GM21619 (cell line): ENCODE measurements around the gene TMEM175.
"Not testable (repeated sequence)": the region's sequence is repeated elsewhere in the genome, so short reads cannot be mapped to it uniquely, and the experiment has no call there.

Experiments used
- ATAC-seq: cut with Tn5 transposase; IDR thresholded peaks from one replicate; pipeline ENCODE4 v1.9.1; 2021; ENCODE audit not compliant: unreplicated experiment

The TMEM175 gene

DNA sequence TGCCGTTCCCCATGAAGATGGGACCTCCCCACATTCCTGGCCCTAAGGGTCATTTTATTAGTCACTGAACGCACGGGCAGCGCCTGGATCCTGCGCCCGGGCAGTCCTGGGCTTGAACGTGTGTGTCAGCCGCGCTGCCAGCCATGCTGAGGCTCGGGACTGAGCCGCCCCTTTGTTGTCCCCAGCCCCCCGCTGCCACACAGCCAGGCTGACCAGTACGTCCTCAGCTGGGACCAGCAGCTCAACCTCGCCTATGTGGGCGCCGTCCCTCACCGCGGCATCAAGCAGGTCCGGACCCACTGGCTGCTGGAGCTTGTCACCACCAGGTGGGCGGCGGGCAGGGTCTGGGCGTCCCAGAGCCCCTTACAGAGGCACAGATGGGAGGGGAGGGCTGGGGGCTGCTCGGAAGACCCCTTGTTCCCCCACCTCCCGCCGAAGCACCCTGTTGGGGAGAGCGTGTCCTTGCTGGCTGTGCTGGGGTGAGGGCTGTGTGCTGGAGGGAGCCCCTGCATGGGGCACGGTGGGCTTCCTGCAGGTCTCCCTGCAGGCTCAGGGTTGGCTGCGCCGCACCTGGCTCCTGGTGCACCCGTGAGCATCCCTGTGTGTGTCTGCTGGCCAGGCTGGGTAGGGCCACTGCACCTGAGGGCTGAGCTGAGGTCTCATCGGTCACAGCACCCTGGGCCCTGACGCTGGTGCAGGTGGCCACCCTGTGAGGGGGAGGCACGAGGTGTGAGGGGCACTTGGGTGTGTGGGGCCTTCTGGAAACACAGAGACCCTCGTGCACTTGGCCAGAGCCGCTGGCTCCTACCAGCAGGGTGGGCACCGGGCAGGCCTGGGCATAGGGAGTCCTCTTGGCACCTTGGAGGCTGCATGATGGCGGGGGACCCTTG, 55.6 kb downstream of the TMEM175 start:
- ATAC-seq, result no peak

DNA sequence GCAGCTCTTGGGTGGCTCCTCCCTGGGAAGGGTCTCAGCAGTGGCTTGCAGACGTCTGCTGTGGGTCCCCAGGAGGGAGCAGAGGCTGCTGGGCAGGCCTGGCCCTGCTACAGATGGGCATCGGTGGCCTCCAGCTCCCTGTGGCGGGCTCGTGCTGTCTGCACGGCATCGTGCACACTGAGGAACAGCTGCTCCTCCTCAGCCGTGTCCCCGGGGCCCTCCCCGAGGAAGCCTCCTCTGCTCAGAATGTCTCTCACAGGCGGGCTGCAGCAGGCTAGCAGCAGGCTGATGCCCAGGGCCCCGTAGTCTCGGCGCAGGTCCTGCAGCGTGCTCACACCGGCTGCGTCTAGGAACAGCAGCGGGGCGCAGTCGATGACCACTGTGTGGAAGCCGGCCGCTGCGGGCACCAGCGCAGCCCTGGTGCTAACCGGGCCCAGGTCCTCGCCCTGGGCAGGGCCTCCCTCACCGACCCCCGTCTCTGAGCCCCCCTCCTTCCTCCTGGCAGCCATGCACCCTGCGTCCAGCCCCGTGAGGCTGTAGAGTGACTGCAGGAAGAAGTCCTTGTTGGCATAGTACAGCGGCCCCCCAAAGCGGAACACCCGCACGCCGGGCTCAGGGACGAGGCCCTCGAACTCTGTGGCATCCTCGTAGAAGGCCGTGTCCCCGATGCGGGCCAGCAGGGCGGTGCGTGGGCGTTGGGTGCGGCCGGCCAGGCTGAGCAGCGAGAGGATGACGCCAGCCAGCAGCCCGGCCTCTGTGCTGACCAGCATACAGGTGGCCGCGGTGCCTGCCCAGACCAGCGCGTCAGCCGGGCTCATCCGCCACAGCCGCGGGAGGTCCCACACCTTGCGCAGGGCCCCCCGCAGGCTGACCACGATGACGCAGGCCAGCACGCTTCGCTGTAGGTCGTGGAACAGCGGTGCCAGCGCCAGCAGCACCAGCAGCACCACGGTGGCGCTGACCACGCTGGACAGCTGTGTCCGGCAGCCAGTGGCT, 56.8 kb downstream of the TMEM175 start:
- no peak for ATAC-seq

DNA sequence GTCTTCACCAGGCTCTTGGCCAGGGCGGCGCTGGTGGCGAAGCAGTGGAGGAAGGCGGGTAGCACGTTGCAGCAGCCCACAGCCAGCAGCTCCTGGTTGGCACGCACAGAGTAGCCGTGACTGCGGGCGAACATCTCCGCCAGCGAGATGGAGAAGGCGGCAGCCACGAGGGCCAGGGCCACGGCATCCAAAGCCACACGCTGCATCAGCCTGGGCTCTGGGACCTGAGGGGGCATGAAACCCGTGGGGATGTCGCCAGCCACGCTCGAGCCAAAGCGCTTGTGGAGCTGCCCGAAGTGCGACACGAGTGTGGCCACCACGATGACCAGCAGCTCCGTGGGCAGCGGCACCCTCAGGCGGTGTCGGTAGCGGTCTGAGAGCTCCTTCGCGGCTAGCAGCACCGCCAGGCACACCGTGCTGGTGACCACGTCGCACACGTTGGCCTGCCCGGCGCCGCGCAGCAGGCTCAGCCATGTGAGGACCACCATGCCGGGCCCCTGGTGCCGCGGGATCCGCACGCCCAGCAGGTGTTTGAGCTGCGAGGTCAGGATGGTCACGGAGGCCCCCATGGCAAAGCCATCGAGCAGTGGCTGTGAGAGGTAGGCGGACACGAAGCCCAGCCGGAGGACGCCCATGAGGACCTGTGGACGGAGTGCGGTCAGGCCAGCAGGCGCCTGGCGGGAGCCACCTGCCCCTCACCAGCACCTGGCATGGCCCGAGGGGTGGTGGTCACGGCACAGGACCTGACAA, 57.6 kb downstream of the TMEM175 start:
- no peak for ATAC-seq

DNA sequence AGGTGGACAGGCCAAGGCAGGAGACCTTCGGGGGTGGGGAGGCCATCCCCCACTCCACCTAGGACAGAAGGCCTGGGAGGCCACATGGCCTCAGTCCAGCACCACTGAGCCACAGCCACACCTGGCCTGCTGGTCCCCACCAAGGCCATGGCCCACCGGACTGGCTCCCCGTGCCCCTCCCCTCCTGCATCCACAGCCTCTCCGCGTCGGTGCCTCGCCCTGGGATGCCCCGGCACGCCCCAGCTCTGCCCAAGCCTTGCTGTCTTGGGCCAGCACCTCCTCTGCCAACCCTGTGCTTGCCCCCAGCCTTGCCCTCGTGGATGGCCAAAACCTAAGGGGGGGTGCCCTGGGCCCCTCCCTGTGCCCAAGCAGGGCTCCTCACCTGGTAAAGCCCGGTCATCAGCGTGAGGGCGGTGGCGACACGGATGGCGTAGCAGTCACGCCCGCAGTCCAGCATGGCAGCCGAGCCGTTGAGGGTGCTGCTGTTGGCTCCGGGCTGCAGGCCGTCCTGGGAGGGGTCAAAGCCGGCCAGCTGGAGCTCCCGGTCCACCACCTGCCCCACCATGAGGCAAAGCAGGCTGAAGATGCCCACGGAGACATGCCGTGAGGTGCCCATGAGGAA, 58.6 kb downstream of the TMEM175 start:
- no peak for ATAC-seq

DNA sequence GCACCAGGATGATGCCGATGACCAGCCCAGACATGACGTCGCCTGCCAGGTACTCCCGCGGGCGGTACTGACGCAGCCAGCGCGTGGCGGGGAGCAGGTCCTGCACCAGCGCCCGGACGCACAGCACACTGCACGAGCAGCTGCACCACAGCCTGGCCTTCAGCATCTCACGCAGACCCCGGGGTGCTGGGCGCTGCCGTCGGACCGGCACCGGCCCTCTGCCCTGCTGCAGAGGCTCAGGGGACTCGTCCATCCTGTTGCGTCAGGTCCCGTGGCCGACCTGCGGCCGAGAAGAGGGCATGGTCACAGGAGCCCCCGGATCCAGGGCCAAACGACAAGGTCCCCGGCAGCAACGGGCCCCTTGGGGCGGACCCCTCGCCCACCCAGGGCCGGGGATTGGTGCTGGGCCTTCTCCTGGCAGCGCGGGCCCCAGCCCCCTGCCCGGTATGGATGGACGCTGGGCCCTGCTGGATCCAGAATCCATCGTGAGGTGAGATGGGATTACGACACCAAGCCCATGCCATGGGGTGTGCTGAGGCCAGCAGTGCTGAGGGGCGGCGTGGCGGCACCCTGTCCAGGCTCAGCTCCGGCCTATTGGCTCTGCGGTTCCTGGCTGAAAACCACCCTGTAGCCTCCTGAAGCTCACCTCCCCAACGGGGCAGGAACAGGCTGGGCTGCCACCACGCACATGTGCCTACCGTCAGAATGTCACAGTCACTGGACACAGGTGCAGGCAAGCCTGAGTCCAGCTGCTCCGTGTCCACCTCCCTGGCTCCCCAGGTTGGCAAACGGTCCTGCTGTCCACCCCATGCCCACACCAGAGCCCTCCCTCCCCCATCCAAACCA, 59.4 kb downstream of the TMEM175 start:
- ATAC-seq, result no peak

DNA sequence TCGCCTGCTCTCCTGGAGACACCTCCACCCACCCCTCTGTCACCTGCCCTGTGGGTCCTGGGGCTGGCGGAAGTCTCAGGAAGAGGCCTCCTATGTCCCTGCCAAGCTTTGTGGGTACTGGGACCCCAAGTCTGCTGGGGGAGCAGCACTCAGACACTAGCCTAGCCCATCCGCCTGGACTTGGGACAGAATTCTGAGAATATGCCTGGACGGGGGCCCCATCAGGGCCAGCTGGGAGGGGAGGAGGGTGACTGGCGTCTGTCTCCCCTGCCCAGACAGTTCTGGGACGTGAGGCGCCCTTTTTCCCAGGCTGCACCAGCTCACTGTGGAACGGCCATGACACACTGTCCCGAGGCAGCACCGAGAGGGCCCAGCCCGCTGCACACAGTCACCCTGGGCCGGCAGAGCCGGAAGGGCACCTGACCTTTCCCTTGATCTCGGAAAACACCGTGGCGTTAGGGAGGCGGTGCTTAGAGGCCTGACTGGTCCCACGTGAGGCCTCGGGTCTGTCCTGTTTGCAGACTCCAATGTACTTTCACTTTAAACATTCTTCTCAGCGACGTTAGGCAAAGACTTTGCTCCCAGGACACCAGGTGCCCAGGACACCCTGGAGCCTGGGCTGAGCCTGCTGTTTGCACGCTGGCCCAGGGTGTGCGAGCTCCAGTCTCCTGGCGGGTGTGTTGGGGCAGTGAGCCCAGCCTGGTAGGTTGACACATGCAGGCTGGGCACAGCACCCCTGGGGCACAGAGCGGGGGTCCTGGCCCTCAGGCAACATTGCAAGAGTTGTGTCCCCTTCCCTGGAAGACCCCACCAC, 60.2 kb downstream of the TMEM175 start:
- no peak for ATAC-seq

DNA sequence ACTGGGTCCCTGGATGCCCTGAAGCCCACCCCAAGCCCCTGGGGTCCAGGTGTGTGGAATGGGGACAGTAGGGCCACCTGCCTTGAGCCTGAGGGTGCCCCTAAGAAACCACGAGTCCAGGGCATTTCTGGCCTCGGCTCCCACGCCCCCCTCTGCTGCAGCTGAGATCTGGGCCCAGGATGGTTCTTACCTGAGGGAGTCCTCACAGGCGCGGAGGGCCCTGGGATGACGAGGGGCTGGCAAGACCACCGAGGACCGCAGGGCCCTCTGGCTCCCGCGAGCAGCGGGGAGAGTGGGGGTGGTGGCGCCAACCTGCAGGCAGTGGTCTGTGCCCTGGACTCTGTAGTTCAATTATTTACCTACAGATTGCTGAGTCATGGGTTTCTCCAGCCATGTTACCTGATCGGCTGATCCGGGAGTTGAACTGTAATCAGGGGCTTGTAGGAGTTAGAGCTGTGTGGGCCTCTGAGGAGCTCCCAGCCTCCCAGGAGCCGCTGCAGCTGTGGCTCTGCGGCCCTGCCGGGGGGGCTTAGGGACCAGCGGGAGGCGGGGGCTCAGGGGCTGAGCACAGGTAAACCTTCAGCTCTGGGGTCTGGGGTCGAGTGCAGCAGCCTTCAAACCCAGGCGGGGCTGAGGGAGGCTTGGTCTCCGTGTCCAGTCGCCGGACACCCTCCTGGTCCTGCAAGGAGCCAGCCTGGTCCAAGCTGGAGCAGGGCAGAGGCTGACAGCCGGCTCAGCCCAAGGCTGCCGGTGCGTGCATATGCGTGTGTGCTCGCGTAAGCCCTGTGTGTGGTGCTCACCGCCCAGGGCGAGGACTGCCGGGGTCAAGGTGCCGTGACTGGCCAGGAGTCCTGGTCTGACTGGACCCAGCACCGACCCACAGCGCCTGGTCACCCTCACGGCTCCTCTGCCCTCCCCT, 61.1 kb downstream of the TMEM175 start, which contains the start of gene SLC26A1:
SLC26A1 (minus strand) TSS at position 294 of the 919 bp plus-strand sequence. CDS start 1,701 bp downstream, outside the sequence.
- no peak for ATAC-seq

DNA sequence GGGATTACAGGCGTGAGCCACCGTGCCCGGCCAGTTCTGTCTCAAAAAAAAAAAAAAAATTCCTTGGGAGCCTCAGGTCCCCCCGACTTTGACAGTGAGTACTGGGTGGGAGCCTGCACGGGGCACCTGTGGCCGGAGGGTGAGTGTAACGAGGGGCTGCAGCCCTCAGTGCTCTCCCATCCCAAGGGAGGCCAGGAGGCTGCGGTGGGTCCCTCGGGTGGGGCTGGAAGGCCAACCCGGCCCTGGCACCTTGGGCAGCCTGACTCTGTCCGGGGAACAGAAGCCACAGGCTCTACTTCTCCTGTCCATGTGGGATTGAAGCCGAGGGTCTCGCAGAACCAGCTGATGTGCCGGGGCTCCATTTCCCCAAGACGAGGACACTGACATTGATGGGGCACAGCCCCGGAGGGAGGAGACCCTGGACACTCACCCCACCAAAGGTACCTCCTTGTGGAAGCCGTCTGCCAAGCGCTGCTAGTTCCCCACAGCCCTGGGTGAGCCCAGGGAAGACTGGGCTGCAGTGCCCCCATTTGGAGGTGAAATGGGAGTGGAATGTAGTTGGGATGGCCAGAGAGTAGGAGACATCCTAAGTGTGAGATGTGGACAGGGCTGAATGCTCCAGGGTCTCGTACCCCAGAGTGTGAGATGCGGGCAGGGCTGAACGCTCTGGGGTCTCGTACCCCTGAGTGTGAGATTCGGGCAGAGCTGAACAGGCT, 63.2 kb downstream of the TMEM175 start:
- no peak for ATAC-seq

DNA sequence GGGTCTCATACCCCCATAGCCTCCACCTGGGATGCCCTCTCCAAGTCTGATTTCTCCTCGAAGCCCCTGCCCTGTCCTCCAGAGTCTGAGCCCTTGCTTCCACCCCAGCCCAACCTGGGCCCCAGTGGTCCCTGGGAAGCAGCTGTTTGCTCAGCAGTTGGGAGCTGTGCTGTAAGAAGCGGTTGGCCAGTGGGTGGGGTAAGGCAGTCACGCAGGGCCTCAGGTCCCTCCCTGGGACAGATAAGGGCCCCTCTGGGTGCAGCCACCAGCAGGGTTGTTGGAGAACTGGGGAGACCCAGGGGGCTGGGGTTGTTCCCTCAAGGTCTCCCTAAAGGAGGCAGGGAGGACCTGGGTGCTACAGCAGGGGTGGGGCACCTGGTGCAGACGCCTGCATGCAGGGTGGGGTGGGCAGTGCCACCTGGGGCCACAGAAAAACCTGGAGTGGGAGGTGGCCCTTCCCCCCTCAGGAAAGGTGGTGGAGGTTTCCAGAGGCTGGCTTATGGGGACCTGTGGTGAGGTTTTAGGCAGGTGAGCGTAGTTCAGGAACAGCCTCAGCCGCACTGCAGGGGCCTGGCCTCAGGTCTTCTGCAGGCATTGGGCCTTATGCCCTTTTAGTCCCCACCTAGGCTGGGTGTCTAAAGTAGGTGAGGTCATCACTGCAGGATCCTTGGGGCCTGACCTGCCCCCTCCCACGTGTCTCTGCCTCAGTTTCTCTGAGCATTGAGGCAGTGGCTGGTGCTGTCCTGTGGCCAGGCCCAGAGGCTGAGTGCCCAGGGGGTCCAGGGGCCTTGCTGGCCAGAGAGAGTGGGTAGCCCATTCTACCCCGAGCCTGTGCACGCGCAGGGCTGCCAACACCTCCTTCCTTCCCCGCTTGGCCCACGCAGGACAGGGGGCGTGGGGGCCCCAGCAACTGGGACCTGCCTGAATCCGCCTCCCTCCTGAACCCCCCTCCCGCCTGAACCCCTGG, 64.1 kb downstream of the TMEM175 start:
- no peak for ATAC-seq

DNA sequence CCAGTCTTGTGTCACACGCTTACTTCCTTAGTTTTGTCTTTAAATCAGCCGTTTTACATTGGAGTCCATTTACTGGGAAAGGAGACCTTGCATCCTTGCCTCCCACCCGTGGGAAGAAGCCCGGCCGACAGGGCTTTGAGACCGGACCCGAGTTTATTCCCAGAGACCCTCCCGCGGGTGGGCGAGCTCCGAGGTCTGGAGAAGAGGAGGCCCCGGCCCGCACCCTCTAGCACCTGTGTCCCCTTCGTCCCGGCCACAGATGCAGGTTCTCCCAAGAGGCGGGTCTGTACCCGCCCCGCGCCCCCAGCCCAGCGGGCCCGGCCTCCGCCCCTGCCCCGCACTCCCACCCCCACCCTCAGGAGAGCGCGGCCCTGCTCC, 64.7 kb downstream of the TMEM175 start:
- ATAC-seq, result no peak

DNA sequence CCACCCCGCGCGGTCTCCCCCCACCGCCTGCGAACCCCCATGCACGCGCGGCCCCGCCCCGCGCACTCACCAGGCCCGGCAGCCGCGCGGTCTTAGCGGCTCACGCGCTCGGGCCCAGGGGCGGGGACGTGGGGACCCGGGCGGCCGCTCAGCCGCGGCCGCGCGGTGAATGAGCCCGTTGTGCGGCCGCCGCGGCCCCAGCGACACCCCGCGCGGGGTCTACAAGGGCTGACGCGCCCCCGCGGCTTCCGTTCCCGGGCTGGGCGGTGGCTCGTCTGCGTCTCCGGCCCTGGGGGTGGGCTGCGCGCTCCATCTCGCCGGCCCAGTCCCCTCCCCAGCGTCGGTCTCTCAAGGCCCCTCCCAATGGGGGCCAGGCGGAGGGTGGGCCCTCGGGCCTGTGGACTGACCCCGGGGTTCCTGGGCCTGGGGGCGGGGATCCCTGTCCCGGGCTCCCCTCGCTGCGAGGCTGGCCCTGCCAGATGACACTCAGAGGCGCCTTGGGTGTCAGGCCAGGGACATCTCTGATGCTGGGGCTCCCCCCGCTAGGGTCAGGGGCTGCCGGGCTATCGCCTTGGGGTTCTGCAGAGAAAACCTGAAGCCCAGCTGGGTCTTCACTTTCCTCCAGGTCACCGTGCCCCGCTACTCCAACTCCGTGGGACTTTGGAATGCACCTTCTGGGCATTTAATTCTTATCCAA, 65.3 kb downstream of the TMEM175 start:
- ATAC-seq, result no peak

DNA sequence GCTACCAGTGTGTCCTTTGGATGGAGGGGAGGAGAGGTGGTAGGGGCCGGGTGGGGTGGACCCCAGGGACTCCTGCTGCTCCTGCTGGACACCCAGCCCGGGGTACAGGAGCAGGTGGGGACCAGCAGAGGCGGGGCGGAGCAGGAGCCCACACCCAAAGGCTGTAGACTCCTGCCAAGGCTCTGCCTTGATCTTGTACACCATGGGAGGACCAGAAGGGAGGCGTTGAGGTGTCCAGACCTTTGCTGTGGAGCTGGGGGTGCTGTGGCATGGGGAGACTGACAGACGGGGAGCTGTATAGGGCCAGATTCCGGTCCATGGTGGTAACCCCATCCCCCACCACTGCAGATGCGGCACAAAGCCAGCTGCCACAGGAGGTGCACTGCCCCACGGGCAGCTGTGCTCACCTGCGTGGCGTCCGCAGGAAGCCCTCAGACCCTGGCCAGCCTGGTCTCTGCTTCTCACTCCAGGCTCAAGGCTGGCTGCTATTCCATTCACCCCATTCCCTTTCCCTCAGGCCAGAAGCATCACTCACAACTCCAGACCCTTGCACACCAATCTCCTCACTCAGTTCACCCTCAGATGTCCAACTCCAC, 65.9 kb downstream of the TMEM175 start:
- ATAC-seq, result no peak

DNA sequence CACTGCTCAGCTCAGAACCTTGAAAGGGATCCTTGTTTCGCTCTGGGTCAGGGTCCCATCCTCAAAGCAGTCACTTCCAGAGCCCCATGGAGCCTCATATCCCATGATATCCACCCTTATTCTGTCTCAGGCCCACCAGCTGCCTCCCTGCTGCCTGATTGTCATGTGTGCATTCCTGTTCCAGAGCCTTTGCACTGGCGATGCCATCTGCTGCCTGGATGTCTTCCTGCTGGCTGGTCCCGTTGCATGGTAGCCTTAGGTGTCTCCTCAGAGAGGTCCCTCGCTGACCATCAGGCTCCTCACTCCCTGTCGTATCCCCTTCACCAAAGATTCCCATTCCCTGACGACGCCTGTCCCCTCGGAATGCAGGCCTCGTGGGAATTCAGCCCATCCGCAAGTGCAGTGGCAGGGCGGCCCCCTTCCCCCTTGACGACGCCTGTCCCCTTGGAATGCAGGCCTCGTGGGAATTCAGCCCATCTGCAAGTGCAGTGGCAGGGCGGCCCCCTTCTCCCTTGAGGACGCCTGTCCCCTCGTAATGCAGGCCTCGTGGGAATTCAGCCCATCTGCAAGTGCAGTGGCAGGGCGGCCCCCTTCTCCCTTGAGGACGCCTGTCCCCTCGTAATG, 67.1 kb downstream of the TMEM175 start:
- not testable (repeated sequence) for ATAC-seq

DNA sequence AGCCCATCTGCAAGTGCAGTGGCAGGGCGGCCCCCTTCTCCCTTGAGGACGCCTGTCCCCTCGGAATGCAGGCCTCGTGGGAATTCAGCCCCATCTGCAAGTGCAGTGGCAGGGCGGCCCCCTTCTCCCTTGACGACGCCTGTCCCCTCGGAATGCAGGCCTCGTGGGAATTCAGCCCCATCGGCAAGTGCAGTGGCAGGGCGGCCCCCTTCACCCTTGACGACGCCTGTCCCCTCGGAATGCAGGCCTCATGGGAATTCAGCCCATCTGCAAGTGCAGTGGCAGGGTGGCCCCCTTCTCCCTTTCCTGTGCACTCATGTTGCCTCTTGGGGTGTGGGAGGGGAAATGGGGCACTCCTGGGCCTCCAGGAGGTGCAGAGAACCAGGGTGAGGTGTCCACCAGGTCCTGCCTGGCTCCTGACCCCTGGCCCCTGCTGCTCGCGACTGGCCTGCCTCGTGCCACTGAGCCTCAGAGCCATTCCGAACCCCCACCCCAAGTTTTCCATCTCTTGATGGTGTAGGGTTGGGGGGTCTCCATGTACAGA, 67.7 kb downstream of the TMEM175 start:
- no peak for ATAC-seq
